HG03139 (cell line): Measurements from ENCODE around the gene LILRA6.

Source experiments
- ATAC-seq: cut with Tn5 transposase; IDR thresholded peaks from one replicate; pipeline ENCODE4 v1.9.1; 2021; ENCODE audit not compliant: unreplicated experiment

LILRA6 gene

GRCh38 chr19:54188215-54188871 is 54.2 kb downstream of the LILRA6 start:
- no peak for ATAC-seq

DNA sequence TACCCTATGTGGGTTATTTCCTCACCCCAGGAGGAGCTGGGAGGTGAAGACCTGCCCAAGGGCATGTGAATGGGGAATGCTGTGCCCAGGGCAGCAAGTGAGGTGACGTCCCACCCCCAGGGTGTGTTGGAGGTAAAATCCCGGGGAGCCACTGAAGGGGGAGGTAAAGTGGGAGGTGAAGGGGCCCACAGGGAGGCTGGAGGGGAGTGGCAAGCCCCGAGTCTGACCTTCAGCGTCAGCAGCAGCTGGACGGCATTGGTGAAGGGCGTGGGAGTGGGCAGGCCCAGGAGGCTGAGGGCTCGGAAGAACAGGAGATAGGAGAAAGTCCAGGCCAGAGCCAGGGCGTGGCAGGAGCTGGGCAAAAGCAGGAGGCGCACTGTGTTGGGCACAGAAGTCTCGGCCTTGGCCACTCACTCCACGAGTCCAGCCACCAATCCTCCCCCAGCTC is 55.6 kb downstream of the LILRA6 start:
- no peak for ATAC-seq
